ENCODE measurements around the gene NIPAL4.

The NIPAL4 gene

GRCh38 chr5:157513182-157513581, 53.2 kb downstream of the NIPAL4 start:
- POLR2A ChIA-PET, result no interaction called here

GRCh38 chr5:157514974-157515373, 55.0 kb downstream of the NIPAL4 start:
- TF ChIP-seq ZNF384 (IDR thresholded peaks at IDR 0.05) (no peak), HDGF (IDR thresholded peaks at IDR 0.05; ENCODE audit: borderline replicate concordance) (no peak), BHLHE40 (IDR thresholded peaks at IDR 0.05; ENCODE audit: borderline replicate concordance) (no peak), FOXK2 (IDR thresholded peaks at IDR 0.05) (no peak), TARDBP (IDR thresholded peaks at IDR 0.05) (no peak)
- CTCF ChIA-PET, result no interaction called here
- POLR2A ChIA-PET, result no interaction called here
- no peak for DNase-seq (ENCODE audit: extremely low spot score)

More at GRCh38 chr5:157513182-157513581, 53.2 kb downstream of the NIPAL4 start:
- DNase-seq (ENCODE audit: extremely low spot score), result no peak
- TF ChIP-seq SUZ12 (IDR thresholded peaks at IDR 0.05), result no peak
- CTCF ChIA-PET, result no interaction called here

GRCh38 chr5:157516006-157516405, 56.0 kb downstream of the NIPAL4 start:
- TF ChIP-seq CTBP1 (IDR thresholded peaks at IDR 0.05; ENCODE audit: borderline replicate concordance) (no peak), ELF4 (IDR thresholded peaks at IDR 0.05) (no peak), NFRKB (IDR thresholded peaks at IDR 0.05) (no peak), LEF1 (IDR thresholded peaks at IDR 0.05; ENCODE audit: borderline replicate concordance) (no peak), TARDBP (IDR thresholded peaks at IDR 0.05) (no peak), SP1 (IDR thresholded peaks at IDR 0.05) (no peak), HDGF (IDR thresholded peaks at IDR 0.05; ENCODE audit: borderline replicate concordance) (no peak), BHLHE40 (IDR thresholded peaks at IDR 0.05; ENCODE audit: borderline replicate concordance) (no peak), SUZ12 (IDR thresholded peaks at IDR 0.05) (no peak), FOXK2 (IDR thresholded peaks at IDR 0.05) (no peak), FOXA1 (IDR thresholded peaks at IDR 0.05) (no peak), FOXM1 (IDR thresholded peaks at IDR 0.05; ENCODE audit: borderline replicate concordance) (no peak), L3MBTL2 (conservative IDR thresholded peaks at IDR 0.05) (no peak), PKNOX1 (IDR thresholded peaks at IDR 0.05) (no peak), ARNT (IDR thresholded peaks at IDR 0.05) (no peak), ZNF384 (IDR thresholded peaks at IDR 0.05) (no peak)
- ChIA-PET CTCF (no interaction called here), POLR2A (no interaction called here)
- DNase-seq (ENCODE audit: extremely low spot score), result no peak

- no peak for DNase-seq (ENCODE audit: extremely low spot score)
- TF ChIP-seq SP1 (IDR thresholded peaks at IDR 0.05) (no peak), HDGF (IDR thresholded peaks at IDR 0.05; ENCODE audit: borderline replicate concordance) (no peak), SUZ12 (IDR thresholded peaks at IDR 0.05) (no peak), ARNT (IDR thresholded peaks at IDR 0.05) (no peak), FOXA1 (IDR thresholded peaks at IDR 0.05) (no peak), LEF1 (IDR thresholded peaks at IDR 0.05; ENCODE audit: borderline replicate concordance) (no peak)
- ChIA-PET CTCF (no interaction called here), POLR2A (no interaction called here)
Observed at GRCh38 chr5:157516626-157517325, 56.8 kb downstream of the NIPAL4 start.

- DNase-seq (ENCODE audit: extremely low spot score), result no peak
- ChIA-PET CTCF (no interaction called here), POLR2A (no interaction called here)
- no peak for TF ChIP-seq TARDBP (IDR thresholded peaks at IDR 0.05)
- no peak for TF ChIP-seq NFRKB (IDR thresholded peaks at IDR 0.05)
- no peak for TF ChIP-seq L3MBTL2 (conservative IDR thresholded peaks at IDR 0.05)
- TF ChIP-seq PKNOX1 (IDR thresholded peaks at IDR 0.05), result no peak
- no peak for TF ChIP-seq FOXM1 (IDR thresholded peaks at IDR 0.05; ENCODE audit: borderline replicate concordance)
- no peak for TF ChIP-seq CTBP1 (IDR thresholded peaks at IDR 0.05; ENCODE audit: borderline replicate concordance)
- no peak for TF ChIP-seq BHLHE40 (IDR thresholded peaks at IDR 0.05; ENCODE audit: borderline replicate concordance)
- TF ChIP-seq ZNF384 (IDR thresholded peaks at IDR 0.05), result no peak
Observed at GRCh38 chr5:157518963-157519362, 59.0 kb downstream of the NIPAL4 start.

- no peak for DNase-seq (ENCODE audit: extremely low spot score)
- ChIA-PET CTCF (no interaction called here), POLR2A (no interaction called here)
- TF ChIP-seq ELF4 (IDR thresholded peaks at IDR 0.05) (no peak), FOXM1 (IDR thresholded peaks at IDR 0.05; ENCODE audit: borderline replicate concordance) (no peak), BHLHE40 (IDR thresholded peaks at IDR 0.05; ENCODE audit: borderline replicate concordance) (no peak), NFRKB (IDR thresholded peaks at IDR 0.05) (no peak), PKNOX1 (IDR thresholded peaks at IDR 0.05) (no peak), HDGF (IDR thresholded peaks at IDR 0.05; ENCODE audit: borderline replicate concordance) (no peak), FOXA1 (IDR thresholded peaks at IDR 0.05) (no peak), L3MBTL2 (conservative IDR thresholded peaks at IDR 0.05) (no peak), ARNT (IDR thresholded peaks at IDR 0.05) (no peak), TARDBP (IDR thresholded peaks at IDR 0.05) (no peak), SP1 (IDR thresholded peaks at IDR 0.05) (no peak), SUZ12 (IDR thresholded peaks at IDR 0.05) (no peak), CTBP1 (IDR thresholded peaks at IDR 0.05; ENCODE audit: borderline replicate concordance) (no peak), FOXK2 (IDR thresholded peaks at IDR 0.05) (no peak), LEF1 (IDR thresholded peaks at IDR 0.05; ENCODE audit: borderline replicate concordance) (no peak), ZNF384 (IDR thresholded peaks at IDR 0.05) (no peak)
Observed at GRCh38 chr5:157519579-157520253, 59.7 kb downstream of the NIPAL4 start.
